Tibial artery (tissue), 4 donors: ENCODE results near the gene IFNL1.

Experiments
- DNase-seq, 2 donors: peaks; one replicate each; pipeline ENCODE4 v3.0.0-alpha.2; 2019
- H3K27ac ChIP-seq, 2 donors: fragments of 200-600 bp; sonication (generic) in 1 of 2; 1 replicate in 1 of 2; 2 replicates in 1 of 2; pipeline ENCODE4 v1.5.1; 2018 to 2019; ENCODE audit warnings: mild to moderate bottlenecking in 1 of 2
- H3K27me3 ChIP-seq, 2 donors: fragments of 200-600 bp; sonication (generic) in 1 of 2; one replicate each; pipeline versions ENCODE4 v1.5.1 to v1.6.0; 2016 to 2019
- H3K36me3 ChIP-seq, 3 donors: fragments of 200-600 bp; sonication (generic) in 2 of 3; one replicate each; pipeline ENCODE4 v1.5.1; 2016 to 2019; ENCODE audit warnings: mild to moderate bottlenecking in 2 of 3
- H3K4me1 ChIP-seq, 4 donors: fragments of 200-600 bp; sonication (generic) in 2 of 4; 1 replicate in 3 of 4; 2 replicates in 1 of 4; pipeline ENCODE4 v1.5.1; 2016 to 2019
- H3K4me3 ChIP-seq, 2 donors: fragments of 200-600 bp; sonication (generic) in 1 of 2; 1 replicate in 1 of 2; 2 replicates in 1 of 2; pipeline ENCODE4 v1.5.1; 2018 to 2019; ENCODE audit warnings: mild to moderate bottlenecking in 2 of 2
- H3K9me3 ChIP-seq, 3 donors: fragments of 200-600 bp; sonication (generic) in 1 of 3; one replicate each; pipeline ENCODE4 v1.5.1; 2016 to 2019
- intact Hi-C: fragments of 100-400 bp; cut with DNase I; formaldehyde crosslinking; loops from one replicate; pipeline ENCODE4 v1.15.0; 2023; ENCODE audit warnings: low total_unique reads
- TF ChIP-seq, protein P1 (sequence below), 2 experiments: fragments of 200-600 bp in 1 of 2; fragments of 450-650 bp in 1 of 2; IDR thresholded peaks; one replicate each; pipeline ENCODE4 v1.5.1; 2017 to 2019; ENCODE audit warnings: antibody characterized with exemption in 2 of 2, mild to moderate bottlenecking in 1 of 2, moderate library complexity in 1 of 2

IFNL1 gene

DNA sequence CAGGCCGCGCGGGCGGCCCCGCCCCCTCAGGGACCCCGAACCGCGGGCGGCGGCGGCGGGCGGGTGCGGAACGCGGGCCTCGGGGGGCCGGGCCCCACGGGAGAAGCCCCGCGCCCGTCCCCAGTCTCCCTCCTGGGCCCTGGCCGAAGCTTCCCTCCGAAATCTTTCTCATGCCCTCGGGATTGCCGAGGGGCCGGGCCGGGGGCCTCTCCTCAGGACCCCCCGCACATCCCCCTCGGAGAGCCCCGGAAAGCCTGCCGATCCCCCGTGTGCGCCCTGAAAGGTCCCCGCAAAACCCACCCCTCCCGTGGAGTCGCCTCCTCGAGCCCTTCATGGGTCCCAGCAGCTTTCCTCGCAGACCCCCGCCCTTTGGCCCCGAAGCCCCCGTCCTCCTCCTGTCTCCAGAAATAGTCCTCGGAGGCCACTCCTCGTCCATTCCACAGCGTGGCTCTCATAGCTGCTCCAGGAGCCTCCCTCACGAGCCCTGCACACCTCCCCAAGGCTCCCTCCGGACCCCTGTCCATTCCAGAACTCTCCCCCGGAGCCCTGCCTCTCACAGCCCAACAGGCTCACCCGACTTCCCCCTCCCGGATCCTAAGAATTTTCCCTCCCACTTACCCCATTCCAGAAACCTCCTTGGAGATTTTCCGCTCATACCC, 46.6 kb downstream of the IFNL1 start:
- DNase-seq, result peak in 1 of 2 donors; percentile 73
- H3K4me1 ChIP-seq, result peaks cover 0 to 57% (median 51%) of the 10 kb centered on the region in 4 donors
- H3K36me3 ChIP-seq, result no peaks in the 10 kb centered on the region
- no peaks in the 10 kb centered on the region for H3K27me3 ChIP-seq
- intact Hi-C loops, result loop anchor here (5.0 kb wide), 1 partner anchor 215 kb away; the partner anchor contains the start of gene PAK4
- no peaks in the 10 kb centered on the region for H3K9me3 ChIP-seq
- TF ChIP-seq, protein P1, sequence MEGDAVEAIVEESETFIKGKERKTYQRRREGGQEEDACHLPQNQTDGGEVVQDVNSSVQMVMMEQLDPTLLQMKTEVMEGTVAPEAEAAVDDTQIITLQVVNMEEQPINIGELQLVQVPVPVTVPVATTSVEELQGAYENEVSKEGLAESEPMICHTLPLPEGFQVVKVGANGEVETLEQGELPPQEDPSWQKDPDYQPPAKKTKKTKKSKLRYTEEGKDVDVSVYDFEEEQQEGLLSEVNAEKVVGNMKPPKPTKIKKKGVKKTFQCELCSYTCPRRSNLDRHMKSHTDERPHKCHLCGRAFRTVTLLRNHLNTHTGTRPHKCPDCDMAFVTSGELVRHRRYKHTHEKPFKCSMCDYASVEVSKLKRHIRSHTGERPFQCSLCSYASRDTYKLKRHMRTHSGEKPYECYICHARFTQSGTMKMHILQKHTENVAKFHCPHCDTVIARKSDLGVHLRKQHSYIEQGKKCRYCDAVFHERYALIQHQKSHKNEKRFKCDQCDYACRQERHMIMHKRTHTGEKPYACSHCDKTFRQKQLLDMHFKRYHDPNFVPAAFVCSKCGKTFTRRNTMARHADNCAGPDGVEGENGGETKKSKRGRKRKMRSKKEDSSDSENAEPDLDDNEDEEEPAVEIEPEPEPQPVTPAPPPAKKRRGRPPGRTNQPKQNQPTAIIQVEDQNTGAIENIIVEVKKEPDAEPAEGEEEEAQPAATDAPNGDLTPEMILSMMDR (IDR thresholded peaks at IDR 0.05), result no peak
- peak overlapping the region; percentile 84 to 91 for H3K27ac ChIP-seq
- peak overlapping the region; percentile 81 to 96 for H3K4me3 ChIP-seq

DNA sequence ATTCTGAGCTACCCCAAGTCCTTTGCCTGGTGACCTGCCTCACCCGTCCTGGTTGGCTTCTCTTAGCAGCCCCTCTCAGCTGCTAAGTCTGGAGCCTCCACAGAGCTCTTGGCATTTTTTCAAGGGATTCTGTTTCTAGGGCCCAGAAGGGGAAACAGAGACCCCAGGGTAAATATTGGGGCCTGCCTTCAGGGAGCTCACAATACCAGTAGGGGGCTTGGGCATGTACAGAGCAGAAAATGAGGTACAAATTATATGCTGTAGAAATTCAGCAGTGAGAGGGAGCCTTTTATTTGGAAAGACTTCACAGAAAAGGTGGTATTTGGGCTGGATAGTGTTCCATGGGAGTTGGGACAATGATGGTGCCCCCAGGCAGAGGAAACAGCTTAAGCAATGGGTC, 49.7 kb downstream of the IFNL1 start:
- TF ChIP-seq, protein P1 (IDR thresholded peaks at IDR 0.05), result no peak
- Histone ChIP-seq H3K4me3 (no peak overlapping the region), H3K36me3 (peaks cover 0 to 30% (median 0%) of the 10 kb centered on the region in 3 donors), H3K4me1 (peaks cover 0 to 51% (median 48%) of the 10 kb centered on the region in 4 donors), H3K27ac (no peak overlapping the region), H3K9me3 (no peaks in the 10 kb centered on the region), H3K27me3 (no peaks in the 10 kb centered on the region)
- intact Hi-C loops, result no loop called here
- DNase-seq, result no peak

DNA sequence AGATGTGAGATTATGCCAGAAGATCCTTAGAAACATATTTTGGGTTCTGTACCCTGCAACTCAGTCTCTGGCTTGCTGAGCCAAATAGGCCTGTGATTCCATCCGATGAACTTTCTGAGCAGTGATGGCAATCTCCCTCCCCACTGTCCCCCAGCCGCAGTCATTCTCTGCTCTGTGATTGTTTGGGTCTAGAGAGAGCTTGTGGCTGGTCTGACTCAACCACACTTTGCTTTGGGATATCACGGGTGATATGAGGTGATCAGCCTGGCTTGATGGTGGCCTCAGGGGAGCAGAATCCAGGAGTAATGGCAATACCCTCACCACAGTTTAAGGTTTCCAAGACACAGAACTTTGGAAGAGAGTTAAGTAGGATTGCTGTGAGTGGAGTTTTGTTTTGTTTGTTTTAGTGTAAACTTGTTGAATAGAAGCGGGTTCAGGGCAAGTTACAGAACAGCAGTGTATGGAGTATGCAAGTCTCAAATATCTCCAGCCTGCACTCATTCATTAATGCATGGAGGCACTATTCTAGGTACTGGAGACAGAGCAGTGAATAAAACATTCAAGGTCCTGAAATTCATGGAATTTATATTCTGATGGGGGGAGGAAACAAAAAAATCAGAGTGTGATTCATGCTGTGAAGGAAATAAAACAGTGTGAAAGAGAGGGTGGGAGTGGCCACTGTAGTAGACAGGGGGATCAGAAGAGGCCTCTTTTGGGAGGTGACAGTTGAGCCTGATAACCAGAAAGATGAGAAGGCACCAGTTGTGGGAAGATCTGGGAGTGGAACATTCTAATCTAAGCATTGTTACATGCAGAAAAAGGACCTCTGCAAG, 51.3 kb downstream of the IFNL1 start:
- Histone ChIP-seq H3K9me3 (no peaks in the 10 kb centered on the region), H3K27me3 (no peaks in the 10 kb centered on the region), H3K27ac (no peak overlapping the region), H3K4me3 (no peak overlapping the region), H3K36me3 (peaks cover 0 to 44% (median 10%) of the 10 kb centered on the region in 3 donors), H3K4me1 (peaks cover 0 to 48% (median 44%) of the 10 kb centered on the region in 4 donors)
- intact Hi-C loops, result no loop called here
- no peak for DNase-seq
- TF ChIP-seq, protein P1 (IDR thresholded peaks at IDR 0.05), result no peak
